Thoracic aorta (tissue), 2 donors: ENCODE results near the gene MAPKAPK3. TPM values are rescaled to one million over a fixed set of nuclear protein-coding genes. Genes with fewer than 3 reads are reported as not detected.

Experiments
- ATAC-seq: fragments of 150-250 bp; one replicate; pipeline ENCODE4 v1.8.0; 2017; ENCODE audit warnings: low read depth; ENCODE audit not compliant: insufficient number of reproducible peaks, low FRiP score
- DNase-seq: peaks from one replicate; pipeline ENCODE4 v3.0.0-alpha.2; 2020; ENCODE audit warnings: low spot score
- H3K27ac ChIP-seq, 2 donors: fragments of 200-600 bp; sonication (generic); 1 replicate in 1 of 2; 2 replicates in 1 of 2; pipeline ENCODE4 v1.5.1; 2016; ENCODE audit warnings: mild to moderate bottlenecking in 2 of 2, moderate library complexity in 2 of 2
- H3K27me3 ChIP-seq: fragments of 200-600 bp; sonication (generic); replicated peaks from 2 replicates; pipeline ENCODE4 v1.6.0; 2016; ENCODE audit warnings: mild to moderate bottlenecking; ENCODE audit not compliant: insufficient read depth
- H3K36me3 ChIP-seq: fragments of 200-600 bp; sonication (generic); one replicate; pipeline ENCODE4 v1.5.1; 2016
- H3K4me1 ChIP-seq, 2 donors: fragments of 200-600 bp; sonication (generic); 1 replicate in 1 of 2; 2 replicates in 1 of 2; pipeline versions ENCODE4 v1.5.1 to v1.6.0; 2016; ENCODE audit warnings: low read depth in 2 of 2, mild to moderate bottlenecking in 1 of 2; ENCODE audit not compliant: control insufficient read depth in 1 of 2
- H3K4me3 ChIP-seq: fragments of 200-600 bp; sonication (generic); 2 replicates; pipeline ENCODE4 v1.5.1; 2016; ENCODE audit warnings: mild to moderate bottlenecking
- H3K9me3 ChIP-seq: fragments of 200-600 bp; sonication (generic); 2 replicates; pipeline ENCODE4 v1.5.1; 2016
- total RNA-seq, 2 donors: library from RNA; depleted of rRNA; stranded (reverse); fragments of >200 nt; gene quantifications; one replicate each; pipeline versions ENCODE4 v1.1.0 to v1.2.3, GENCODE V29; 2016
- TF ChIP-seq, protein P1 (sequence below): fragments of 200-600 bp; sonication (generic); IDR thresholded peaks from one replicate; pipeline ENCODE4 v1.5.1; 2019; ENCODE audit warnings: antibody characterized with exemption

The MAPKAPK3 gene
- total RNA-seq, 2 donors from 2014 or later, result 20.6 to 31.1 TPM

DNA sequence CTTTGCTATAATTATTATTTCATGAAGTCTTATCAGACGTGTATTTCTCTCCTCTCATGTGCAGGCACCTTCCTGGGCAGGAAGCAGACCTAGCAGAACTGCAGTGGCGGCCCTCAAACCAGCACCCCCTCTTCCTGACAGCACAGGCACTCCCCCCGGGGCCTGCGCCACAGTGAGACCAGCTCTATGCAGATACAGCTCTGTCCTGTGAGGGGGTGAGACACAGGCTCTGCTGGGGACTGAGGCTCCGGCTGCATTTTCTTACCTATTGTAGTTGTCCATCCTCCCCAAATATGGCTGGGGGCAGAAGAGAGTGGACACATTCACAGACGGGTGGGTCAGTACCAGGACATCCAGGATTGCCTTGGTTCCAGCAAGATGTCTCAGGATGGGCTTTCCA, 10.4 kb upstream of the MAPKAPK3 start:
- DNase-seq (no peak), ATAC-seq (no peak)
- Histone ChIP-seq H3K4me3 (no peak overlapping the region), H3K27ac (peak overlapping the region in 1 of 2 donors; percentile 2), H3K27me3 (no peaks in the 10 kb centered on the region), H3K4me1 (peaks cover 37 to 89% of the 10 kb centered on the region in 2 donors), H3K36me3 (peaks cover 17% of the 10 kb centered on the region), H3K9me3 (no peaks in the 10 kb centered on the region)
- TF ChIP-seq, protein P1, sequence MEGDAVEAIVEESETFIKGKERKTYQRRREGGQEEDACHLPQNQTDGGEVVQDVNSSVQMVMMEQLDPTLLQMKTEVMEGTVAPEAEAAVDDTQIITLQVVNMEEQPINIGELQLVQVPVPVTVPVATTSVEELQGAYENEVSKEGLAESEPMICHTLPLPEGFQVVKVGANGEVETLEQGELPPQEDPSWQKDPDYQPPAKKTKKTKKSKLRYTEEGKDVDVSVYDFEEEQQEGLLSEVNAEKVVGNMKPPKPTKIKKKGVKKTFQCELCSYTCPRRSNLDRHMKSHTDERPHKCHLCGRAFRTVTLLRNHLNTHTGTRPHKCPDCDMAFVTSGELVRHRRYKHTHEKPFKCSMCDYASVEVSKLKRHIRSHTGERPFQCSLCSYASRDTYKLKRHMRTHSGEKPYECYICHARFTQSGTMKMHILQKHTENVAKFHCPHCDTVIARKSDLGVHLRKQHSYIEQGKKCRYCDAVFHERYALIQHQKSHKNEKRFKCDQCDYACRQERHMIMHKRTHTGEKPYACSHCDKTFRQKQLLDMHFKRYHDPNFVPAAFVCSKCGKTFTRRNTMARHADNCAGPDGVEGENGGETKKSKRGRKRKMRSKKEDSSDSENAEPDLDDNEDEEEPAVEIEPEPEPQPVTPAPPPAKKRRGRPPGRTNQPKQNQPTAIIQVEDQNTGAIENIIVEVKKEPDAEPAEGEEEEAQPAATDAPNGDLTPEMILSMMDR, result no peak

DNA sequence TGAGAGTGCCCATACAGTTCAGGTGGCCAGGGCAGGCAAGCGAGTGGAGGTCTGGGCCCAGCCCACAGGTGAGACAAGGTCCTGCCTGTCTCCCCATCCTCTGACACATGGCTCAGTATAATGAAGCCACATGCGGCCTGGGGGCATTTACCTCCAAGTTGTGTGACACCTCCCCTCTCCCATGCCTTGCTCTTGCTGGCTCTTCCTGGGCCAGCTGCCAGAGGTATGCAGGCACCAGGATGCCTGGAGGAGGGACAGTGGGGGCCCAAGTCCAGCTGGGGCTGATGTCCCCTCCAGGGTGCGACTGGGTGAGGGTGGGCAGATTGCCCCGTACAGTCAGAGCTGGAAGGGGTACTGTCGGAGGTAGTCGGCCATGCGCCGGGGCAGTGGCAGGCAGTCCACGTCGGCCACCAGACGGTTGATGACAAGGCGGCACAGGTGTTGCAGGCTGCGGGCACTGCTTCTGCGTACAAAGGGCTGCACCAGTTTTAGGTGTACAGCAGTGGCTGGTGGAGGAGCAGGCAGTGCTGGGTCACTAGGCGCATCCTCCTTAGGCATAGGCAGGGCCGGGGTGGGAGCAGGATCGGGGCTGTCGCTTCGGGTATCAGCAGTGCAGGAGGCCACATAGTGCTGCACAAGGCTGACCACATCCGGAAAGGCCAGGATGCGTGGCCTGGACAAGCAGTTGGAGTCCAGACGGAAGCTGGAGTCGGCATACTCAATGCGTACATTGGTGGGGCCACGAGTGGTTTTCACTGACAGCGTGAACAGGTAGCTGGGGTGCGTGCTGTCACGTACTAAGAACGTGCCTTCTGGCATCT, 9.5 kb upstream of the MAPKAPK3 start:
- TF ChIP-seq, protein P1, result no peak
- Histone ChIP-seq H3K36me3 (peaks cover 17% of the 10 kb centered on the region), H3K4me3 (no peak overlapping the region), H3K9me3 (no peaks in the 10 kb centered on the region), H3K27ac (peak overlapping the region in 1 of 2 donors; percentile 2), H3K4me1 (peaks cover 33 to 85% of the 10 kb centered on the region in 2 donors), H3K27me3 (no peaks in the 10 kb centered on the region)
- DNase-seq (no peak), ATAC-seq (no peak)

DNA sequence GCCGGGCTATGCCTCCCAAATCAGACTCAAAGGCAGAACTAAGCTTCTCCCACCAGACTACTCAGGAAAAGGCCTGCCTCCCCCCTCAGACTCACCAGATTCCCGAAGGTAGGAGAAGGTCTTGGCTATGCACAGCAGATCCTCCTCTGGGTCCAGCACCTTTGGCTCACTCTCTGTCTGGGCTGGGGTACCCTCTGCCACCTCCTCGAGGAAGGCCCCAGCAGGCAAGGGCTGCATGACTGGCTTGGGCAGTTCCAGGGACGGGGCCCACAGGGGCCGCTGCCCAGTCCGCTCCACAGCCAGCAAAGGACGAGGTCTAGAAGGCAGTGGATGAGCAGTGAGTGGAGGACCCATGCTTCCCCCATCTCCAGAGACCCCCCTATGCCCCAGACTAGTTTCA, 8.7 kb upstream of the MAPKAPK3 start:
- TF ChIP-seq, protein P1, result no peak
- H3K4me1 ChIP-seq, result peaks cover 35 to 83% of the 10 kb centered on the region in 2 donors
- ATAC-seq (no peak), DNase-seq (no peak)
- no peak overlapping the region for H3K4me3 ChIP-seq
- H3K27ac ChIP-seq, result no peak overlapping the region
- peaks cover 17% of the 10 kb centered on the region for H3K36me3 ChIP-seq
- H3K27me3 ChIP-seq, result no peaks in the 10 kb centered on the region
- no peaks in the 10 kb centered on the region for H3K9me3 ChIP-seq

DNA sequence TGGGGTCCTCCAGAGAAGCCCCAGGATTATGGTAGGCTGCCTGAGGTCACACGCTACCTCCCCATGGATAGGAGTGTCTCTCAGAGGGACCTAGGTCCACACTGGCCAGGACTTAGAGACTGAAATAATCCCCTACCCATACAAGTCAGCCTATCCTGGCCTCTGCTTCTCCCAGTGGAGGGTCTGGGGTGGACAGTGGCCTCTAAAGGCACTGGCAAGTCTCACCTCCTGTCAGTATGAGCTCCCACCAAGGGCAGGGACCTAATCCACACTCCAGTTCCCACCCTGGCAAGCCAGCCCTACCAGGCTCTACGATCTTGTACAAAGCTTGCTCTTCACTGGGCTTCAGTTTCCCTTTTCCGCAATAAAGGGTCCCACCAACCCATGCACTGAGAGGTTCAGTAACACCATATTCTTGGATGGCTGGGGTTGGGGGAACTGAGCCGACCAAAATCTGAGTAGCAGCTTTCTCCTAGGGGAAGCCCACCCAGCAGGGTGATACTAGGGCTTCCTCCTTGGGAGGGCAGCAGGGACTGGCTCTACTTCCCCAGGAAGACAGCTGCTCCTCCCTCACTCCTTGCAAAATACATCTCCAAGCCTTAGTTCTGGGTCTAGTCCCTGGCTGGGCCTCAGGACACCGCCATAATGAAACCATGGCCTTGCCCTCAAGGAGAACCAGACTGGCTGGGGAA, 7.7 kb upstream of the MAPKAPK3 start:
- peaks cover 35 to 74% of the 10 kb centered on the region in 2 donors for H3K4me1 ChIP-seq
- peak overlapping the region; percentile 92 for H3K4me3 ChIP-seq
- peaks cover 17% of the 10 kb centered on the region for H3K36me3 ChIP-seq
- DNase-seq, result no peak
- H3K27ac ChIP-seq, result no peak overlapping the region
- no peaks in the 10 kb centered on the region for H3K9me3 ChIP-seq
- no peak for ATAC-seq
- no peaks in the 10 kb centered on the region for H3K27me3 ChIP-seq
- TF ChIP-seq, protein P1, result no peak

DNA sequence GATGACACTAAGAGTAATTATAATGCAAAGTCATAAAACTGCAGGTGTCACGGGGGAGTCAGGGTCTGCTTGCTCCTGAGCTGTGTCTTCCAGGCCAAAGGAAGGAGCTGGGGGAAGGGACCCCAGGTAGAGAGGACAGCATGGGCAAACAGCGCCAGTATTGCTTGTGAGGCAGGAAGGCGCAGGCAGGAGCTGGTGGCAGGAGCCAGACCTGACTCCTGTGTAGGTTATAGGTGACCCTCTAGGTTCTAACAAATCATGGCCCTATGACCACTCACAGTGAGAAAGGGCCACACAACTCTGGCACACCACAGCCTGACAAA, 7.2 kb upstream of the MAPKAPK3 start:
- TF ChIP-seq, protein P1, result no peak

More for the DNA sequence above, 7.2 kb upstream of the MAPKAPK3 start:
- Histone ChIP-seq H3K36me3 (peaks cover 17% of the 10 kb centered on the region), H3K27ac (no peak overlapping the region), H3K4me3 (peak overlapping the region; percentile 92), H3K27me3 (no peaks in the 10 kb centered on the region), H3K9me3 (no peaks in the 10 kb centered on the region), H3K4me1 (peaks cover 31 to 69% of the 10 kb centered on the region in 2 donors)
- DNase-seq (no peak), ATAC-seq (no peak)
